Vagina (tissue), 2 donors: ENCODE data around the gene UBD.

Experiments used
- POLR2A ChIP-seq, 2 donors: fragments of 450-650 bp; IDR thresholded peaks; one replicate each; pipeline ENCODE4 v1.6.1; 2017; ENCODE audit warnings: antibody characterized with exemption in 2 of 2, mild to moderate bottlenecking in 2 of 2, moderate library complexity in 2 of 2
- POLR2AphosphoS5 ChIP-seq, 2 donors: sonication (generic); formaldehyde crosslinking; IDR thresholded peaks; one replicate each; pipeline ENCODE4 v1.9.0; 2017; ENCODE audit warnings: antibody characterized with exemption in 2 of 2, mild to moderate bottlenecking in 2 of 2, low read depth in 1 of 2; ENCODE audit not compliant: insufficient read depth in 1 of 2
- TF ChIP-seq, protein P1 (sequence below), 3 experiments: fragments of 450-650 bp in 2 of 3; fragments of 200-600 bp in 1 of 3; sonication (generic) in 1 of 3; IDR thresholded peaks; one replicate each; pipeline ENCODE4 v1.5.1; 2017 to 2019; ENCODE audit warnings: antibody characterized with exemption in 3 of 3, mild to moderate bottlenecking in 2 of 3, moderate library complexity in 2 of 3

GRCh38 chr6:29561606-29562181 is 2.2 kb upstream of the UBD start:
- TF ChIP-seq, protein P1, sequence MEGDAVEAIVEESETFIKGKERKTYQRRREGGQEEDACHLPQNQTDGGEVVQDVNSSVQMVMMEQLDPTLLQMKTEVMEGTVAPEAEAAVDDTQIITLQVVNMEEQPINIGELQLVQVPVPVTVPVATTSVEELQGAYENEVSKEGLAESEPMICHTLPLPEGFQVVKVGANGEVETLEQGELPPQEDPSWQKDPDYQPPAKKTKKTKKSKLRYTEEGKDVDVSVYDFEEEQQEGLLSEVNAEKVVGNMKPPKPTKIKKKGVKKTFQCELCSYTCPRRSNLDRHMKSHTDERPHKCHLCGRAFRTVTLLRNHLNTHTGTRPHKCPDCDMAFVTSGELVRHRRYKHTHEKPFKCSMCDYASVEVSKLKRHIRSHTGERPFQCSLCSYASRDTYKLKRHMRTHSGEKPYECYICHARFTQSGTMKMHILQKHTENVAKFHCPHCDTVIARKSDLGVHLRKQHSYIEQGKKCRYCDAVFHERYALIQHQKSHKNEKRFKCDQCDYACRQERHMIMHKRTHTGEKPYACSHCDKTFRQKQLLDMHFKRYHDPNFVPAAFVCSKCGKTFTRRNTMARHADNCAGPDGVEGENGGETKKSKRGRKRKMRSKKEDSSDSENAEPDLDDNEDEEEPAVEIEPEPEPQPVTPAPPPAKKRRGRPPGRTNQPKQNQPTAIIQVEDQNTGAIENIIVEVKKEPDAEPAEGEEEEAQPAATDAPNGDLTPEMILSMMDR (IDR thresholded peaks at IDR 0.05), result no peak
- TF ChIP-seq POLR2A (IDR thresholded peaks at IDR 0.05) (no peak), POLR2AphosphoS5 (IDR thresholded peaks at IDR 0.05; ENCODE audit: insufficient read depth in 1 of 2, low read depth in 1 of 2) (no peak)
